ENCODE measurements around the gene ATP13A4.

DNA sequence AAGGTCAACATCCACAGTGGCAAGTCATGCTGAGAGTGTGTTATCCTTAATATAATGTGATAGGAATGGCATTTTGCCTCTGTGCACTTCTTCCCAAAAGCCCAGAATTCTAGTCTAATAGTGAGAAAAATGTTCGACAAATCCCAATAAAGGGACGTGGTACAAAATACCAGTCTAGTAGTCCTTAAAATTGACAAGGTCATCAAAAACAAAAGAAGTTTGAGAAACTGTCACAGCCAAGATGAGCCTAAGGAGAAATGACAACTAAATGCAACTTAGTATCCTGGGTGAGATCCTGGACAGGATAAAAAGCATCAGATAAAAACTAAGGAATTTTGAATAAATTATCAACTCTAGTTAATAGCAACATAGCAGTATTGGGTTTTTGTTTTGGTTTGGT is 14.4 kb upstream of the ATP13A4 start:
- TF ChIP-seq, protein P1, sequence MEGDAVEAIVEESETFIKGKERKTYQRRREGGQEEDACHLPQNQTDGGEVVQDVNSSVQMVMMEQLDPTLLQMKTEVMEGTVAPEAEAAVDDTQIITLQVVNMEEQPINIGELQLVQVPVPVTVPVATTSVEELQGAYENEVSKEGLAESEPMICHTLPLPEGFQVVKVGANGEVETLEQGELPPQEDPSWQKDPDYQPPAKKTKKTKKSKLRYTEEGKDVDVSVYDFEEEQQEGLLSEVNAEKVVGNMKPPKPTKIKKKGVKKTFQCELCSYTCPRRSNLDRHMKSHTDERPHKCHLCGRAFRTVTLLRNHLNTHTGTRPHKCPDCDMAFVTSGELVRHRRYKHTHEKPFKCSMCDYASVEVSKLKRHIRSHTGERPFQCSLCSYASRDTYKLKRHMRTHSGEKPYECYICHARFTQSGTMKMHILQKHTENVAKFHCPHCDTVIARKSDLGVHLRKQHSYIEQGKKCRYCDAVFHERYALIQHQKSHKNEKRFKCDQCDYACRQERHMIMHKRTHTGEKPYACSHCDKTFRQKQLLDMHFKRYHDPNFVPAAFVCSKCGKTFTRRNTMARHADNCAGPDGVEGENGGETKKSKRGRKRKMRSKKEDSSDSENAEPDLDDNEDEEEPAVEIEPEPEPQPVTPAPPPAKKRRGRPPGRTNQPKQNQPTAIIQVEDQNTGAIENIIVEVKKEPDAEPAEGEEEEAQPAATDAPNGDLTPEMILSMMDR (IDR thresholded peaks at IDR 0.05), result no peak
- TF ChIP-seq POLR2A (IDR thresholded peaks at IDR 0.05), result no peak
